ENCODE measurements around the gene SLC49A3.

GRCh38 chr4:663046-663437 is 25.9 kb downstream of the SLC49A3 start:
- TF ChIP-seq, protein P1, sequence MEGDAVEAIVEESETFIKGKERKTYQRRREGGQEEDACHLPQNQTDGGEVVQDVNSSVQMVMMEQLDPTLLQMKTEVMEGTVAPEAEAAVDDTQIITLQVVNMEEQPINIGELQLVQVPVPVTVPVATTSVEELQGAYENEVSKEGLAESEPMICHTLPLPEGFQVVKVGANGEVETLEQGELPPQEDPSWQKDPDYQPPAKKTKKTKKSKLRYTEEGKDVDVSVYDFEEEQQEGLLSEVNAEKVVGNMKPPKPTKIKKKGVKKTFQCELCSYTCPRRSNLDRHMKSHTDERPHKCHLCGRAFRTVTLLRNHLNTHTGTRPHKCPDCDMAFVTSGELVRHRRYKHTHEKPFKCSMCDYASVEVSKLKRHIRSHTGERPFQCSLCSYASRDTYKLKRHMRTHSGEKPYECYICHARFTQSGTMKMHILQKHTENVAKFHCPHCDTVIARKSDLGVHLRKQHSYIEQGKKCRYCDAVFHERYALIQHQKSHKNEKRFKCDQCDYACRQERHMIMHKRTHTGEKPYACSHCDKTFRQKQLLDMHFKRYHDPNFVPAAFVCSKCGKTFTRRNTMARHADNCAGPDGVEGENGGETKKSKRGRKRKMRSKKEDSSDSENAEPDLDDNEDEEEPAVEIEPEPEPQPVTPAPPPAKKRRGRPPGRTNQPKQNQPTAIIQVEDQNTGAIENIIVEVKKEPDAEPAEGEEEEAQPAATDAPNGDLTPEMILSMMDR (IDR thresholded peaks at IDR 0.05; ENCODE audit: insufficient read depth, low read depth, low read length), result no peak
- TF ChIP-seq EZH2 (IDR thresholded peaks at IDR 0.05; ENCODE audit: insufficient read depth, low read length), result no peak
